Heart left ventricle (tissue), 13 donors: Measurements from ENCODE around the gene BTD.

ENCODE experiments used
- POLR2A ChIP-seq, 2 donors: fragments of 450-650 bp; IDR thresholded peaks; one replicate each; pipeline ENCODE4 v1.6.1; 2017; ENCODE audit warnings: antibody characterized with exemption in 2 of 2, mild to moderate bottlenecking in 2 of 2, moderate library complexity in 2 of 2
- TF ChIP-seq, protein P1 (sequence below), 12 donors: fragments of 200-600 bp; sonication (generic) in 4 of 12; IDR thresholded peaks; one replicate each; pipeline versions ENCODE4 v1.5.0 to v1.8.0; 2018 to 2022; ENCODE audit warnings: antibody characterized with exemption in 12 of 12, mild to moderate bottlenecking in 5 of 12
- donor health status: ischemic (EF 13 %, LVEDD 7.1; RV severe dilation, severe dysfunction).
- donor health status: DM: no; HTN: yes; CAD: no.
- donor health status: DM: no; HTN: no; CAD: no.
- donor health status: ischemic (EF 25% LVEDD 6.9; RV normal size, moderate dysfunction).
- donor health status: ischemic (EF 25% LVEDD 5.7; RV mildly dilated, moderate dysfunction).
- donor health status: ischemic (EF 35%, LVEDD 5.7; RV mildly dilated, moderate dysfunction).
- donor health status: nonischemic (EF 11% LVEDD 7.7; RV severe dilation, severe dysfunction).
- donor health status: DM: yes; HTN: yes; CAD: no.
- donor health status: PGD.
- donor health status: ischemic (EF 29% LVEDD 5.4; RV normal size, mild dysfunction).
- donor health status: nonischemic (EF 23%, LVEDD 6.1; RV moderate dilation, normal function).

DNA sequence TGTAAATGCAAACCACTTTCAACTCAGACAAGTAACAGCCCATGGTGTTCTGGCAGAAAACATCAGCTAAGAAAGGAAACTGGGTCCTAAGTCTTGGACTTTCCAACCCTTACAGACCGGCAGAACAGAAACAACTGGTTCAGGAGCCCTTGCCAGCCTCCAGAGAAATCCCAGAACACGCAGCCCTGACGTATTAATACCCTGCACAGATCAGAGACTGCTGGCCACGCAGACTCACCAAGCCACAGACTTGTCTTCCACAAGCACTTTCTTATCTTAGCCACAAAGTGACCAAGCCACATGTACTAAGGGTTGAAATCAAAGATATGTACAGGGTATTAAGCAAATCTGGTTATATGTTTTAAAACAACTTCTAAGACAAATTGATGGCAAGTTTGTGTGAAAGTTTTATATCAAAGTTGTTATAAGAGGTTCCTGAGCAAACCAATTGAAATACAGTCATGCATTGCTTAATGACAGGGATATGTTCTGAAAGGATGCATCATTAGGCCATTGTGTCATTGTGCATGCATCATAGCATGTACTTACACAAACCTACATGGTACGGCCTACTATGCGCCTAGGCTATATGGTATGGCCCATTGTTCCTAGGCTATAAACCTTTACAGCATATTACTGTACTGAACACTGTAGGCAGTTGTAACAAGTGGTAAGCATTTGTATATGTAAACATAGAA, 36.8 kb downstream of the BTD start:
- TF ChIP-seq, protein P1, sequence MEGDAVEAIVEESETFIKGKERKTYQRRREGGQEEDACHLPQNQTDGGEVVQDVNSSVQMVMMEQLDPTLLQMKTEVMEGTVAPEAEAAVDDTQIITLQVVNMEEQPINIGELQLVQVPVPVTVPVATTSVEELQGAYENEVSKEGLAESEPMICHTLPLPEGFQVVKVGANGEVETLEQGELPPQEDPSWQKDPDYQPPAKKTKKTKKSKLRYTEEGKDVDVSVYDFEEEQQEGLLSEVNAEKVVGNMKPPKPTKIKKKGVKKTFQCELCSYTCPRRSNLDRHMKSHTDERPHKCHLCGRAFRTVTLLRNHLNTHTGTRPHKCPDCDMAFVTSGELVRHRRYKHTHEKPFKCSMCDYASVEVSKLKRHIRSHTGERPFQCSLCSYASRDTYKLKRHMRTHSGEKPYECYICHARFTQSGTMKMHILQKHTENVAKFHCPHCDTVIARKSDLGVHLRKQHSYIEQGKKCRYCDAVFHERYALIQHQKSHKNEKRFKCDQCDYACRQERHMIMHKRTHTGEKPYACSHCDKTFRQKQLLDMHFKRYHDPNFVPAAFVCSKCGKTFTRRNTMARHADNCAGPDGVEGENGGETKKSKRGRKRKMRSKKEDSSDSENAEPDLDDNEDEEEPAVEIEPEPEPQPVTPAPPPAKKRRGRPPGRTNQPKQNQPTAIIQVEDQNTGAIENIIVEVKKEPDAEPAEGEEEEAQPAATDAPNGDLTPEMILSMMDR (IDR thresholded peaks at IDR 0.05): no peak
- no peak for TF ChIP-seq POLR2A (IDR thresholded peaks at IDR 0.05)
